A549 (cell line): ENCODE data around the gene CALML5.
"Not testable (repeated sequence)": the region's sequence is repeated elsewhere in the genome, so short reads cannot be mapped to it uniquely, and the experiment has no call there.

Experiments used
- CHD2 ChIP-seq: fragments of 150-350 bp; IDR thresholded peaks from 2 replicates; pipeline ENCODE4 v1.6.1; 2014; ENCODE audit warnings: low read length; ENCODE audit not compliant: partially characterized antibody
- EP300 ChIP-seq, 2 experiments: fragments of >200 bp; sonication (Bioruptor Twin); formaldehyde crosslinking; IDR thresholded peaks; 2 replicates in 1 of 2; 3 replicates in 1 of 2; pipeline ENCODE4 v1.6.1; 2016 to 2017
- ESRRA ChIP-seq: fragments of 150-350 bp; IDR thresholded peaks from 2 replicates; pipeline ENCODE4 v1.6.1; 2014; ENCODE audit warnings: mild to moderate bottlenecking, low read length, borderline replicate concordance
- HOXA7 ChIP-seq: fragments of 250-450 bp; sonication (Bioruptor Pico); IDR thresholded peaks from 2 replicates; pipeline ENCODE4 v1.5.0; 2020; ENCODE audit warnings: mild to moderate bottlenecking, moderate library complexity
- JUNB ChIP-seq: fragments of >200 bp; sonication (Bioruptor Twin); formaldehyde crosslinking; IDR thresholded peaks from 2 replicates; pipeline ENCODE4 v1.6.1; 2016
- PHF8 ChIP-seq: fragments of 200-600 bp; sonication (generic); IDR thresholded peaks from 2 replicates; pipeline ENCODE4 v1.6.1; 2016; ENCODE audit warnings: low read depth, mild to moderate bottlenecking, antibody characterized with exemption, moderate library complexity, borderline replicate concordance
- POLR2A ChIP-seq: IDR thresholded peaks from 2 replicates; pipeline ENCODE4 v1.6.1; 2012; ENCODE audit warnings: mild to moderate bottlenecking, low read length
- POLR2AphosphoS2 ChIP-seq: conservative IDR thresholded peaks from 2 replicates; pipeline ENCODE4 v1.6.1; 2012; ENCODE audit warnings: low read length, improper control_type of control experiment, inconsistent platforms
- RAD21 ChIP-seq, 2 experiments: fragments of >200 bp in 1 of 2; sonication (Bioruptor Twin) in 1 of 2; formaldehyde crosslinking in 1 of 2; IDR thresholded peaks in 1 of 2; conservative IDR thresholded peaks in 1 of 2; 2 replicates in 1 of 2; 3 replicates in 1 of 2; pipeline ENCODE4 v1.6.1; 2012 to 2018; ENCODE audit warnings: inconsistent platforms in 1 of 2
- SREBF2 ChIP-seq: fragments of 450-650 bp; IDR thresholded peaks from 2 replicates; pipeline ENCODE4 v1.6.1; 2014; ENCODE audit warnings: mild to moderate bottlenecking, moderate library complexity
- TF ChIP-seq, protein P1 (sequence below): fragments of >200 bp; sonication (Bioruptor Twin); formaldehyde crosslinking; IDR thresholded peaks from 3 replicates; pipeline ENCODE4 v1.5.1; 2016
- TF ChIP-seq, protein P2 (sequence below): fragments of 450-650 bp; IDR thresholded peaks from 2 replicates; pipeline ENCODE4 v1.6.1; 2014; ENCODE audit warnings: antibody characterized with exemption

- TF ChIP-seq, protein P1, sequence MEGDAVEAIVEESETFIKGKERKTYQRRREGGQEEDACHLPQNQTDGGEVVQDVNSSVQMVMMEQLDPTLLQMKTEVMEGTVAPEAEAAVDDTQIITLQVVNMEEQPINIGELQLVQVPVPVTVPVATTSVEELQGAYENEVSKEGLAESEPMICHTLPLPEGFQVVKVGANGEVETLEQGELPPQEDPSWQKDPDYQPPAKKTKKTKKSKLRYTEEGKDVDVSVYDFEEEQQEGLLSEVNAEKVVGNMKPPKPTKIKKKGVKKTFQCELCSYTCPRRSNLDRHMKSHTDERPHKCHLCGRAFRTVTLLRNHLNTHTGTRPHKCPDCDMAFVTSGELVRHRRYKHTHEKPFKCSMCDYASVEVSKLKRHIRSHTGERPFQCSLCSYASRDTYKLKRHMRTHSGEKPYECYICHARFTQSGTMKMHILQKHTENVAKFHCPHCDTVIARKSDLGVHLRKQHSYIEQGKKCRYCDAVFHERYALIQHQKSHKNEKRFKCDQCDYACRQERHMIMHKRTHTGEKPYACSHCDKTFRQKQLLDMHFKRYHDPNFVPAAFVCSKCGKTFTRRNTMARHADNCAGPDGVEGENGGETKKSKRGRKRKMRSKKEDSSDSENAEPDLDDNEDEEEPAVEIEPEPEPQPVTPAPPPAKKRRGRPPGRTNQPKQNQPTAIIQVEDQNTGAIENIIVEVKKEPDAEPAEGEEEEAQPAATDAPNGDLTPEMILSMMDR = not testable (repeated sequence)
- TF ChIP-seq ESRRA; RAD21 (conservative IDR thresholded peaks at IDR 0.05 in 1 of 2, IDR thresholded peaks at IDR 0.05 in 1 of 2); JUNB; POLR2A; HOXA7 (CRISPR knock-in tag); EP300 (IDR thresholded peaks at IDR 0.05); SREBF2; CHD2; POLR2AphosphoS2; PHF8: not testable (repeated sequence)
- TF ChIP-seq, protein P2, sequence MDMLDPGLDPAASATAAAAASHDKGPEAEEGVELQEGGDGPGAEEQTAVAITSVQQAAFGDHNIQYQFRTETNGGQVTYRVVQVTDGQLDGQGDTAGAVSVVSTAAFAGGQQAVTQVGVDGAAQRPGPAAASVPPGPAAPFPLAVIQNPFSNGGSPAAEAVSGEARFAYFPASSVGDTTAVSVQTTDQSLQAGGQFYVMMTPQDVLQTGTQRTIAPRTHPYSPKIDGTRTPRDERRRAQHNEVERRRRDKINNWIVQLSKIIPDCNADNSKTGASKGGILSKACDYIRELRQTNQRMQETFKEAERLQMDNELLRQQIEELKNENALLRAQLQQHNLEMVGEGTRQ = not testable (repeated sequence)
Measured at GRCh38 chr10:5474642-5475041, 24.7 kb downstream of the CALML5 start.
